Stimulated activated CD4-positive, alpha-beta T cell treated with anti-CD3 and anti-CD28 coated beads, Interleukin-12 subunit alpha, Interleukin-12 subunit beta, amount 100 ng/mL, for 48 hours (primary cell): ENCODE measurements around the gene MMRN2.
"Not testable (repeated sequence)": the region's sequence is repeated elsewhere in the genome, so short reads cannot be mapped to it uniquely, and the experiment has no call there.

Source experiments
- DNase-seq, 3 donors: peaks; one replicate each; pipeline ENCODE4 v3.0.0-alpha.2; 2020; ENCODE audit warnings: low read depth in 2 of 3, low spot score in 1 of 3

MMRN2 gene

GRCh38 chr10:86958116-86958900 is 893 bp upstream of the MMRN2 start, which contains the start of gene SNCG:
TSS of gene SNCG (plus strand) at chr10:86958599. CDS start at chr10:86958698, 99 bp downstream.
- DNase-seq, result no peak

DNA sequence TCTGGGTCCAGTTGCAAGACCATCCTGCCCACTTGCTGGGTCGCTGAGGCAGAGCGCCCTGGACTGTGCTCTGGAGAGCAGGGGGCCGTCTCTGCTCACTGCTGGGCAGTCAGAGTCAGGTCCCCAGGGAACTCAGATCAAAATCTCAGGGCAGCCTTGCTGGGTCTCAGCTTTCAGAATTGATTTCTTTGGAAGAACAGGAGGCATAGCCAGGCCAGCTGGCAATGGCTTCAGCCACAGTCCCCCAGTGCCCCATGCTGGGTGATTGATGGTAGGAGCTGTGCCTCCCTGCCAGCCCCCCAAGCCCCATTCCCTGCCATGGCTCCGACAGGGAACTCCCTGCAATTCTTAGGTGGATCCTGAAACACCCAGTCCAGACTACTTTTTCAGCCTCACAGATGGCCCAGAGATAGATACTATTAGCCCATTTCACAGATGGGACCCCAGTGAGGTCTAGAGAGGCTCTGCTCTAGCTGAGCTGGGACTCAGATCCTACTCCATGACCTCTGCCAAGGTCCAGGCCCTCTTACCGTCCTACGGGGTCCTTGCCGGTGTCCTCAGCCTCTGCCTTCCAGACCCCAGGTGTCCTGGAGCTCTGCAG is 467 bp downstream of the MMRN2 start:
- no peak for DNase-seq

- DNase-seq, result no peak
Observed at GRCh38 chr10:86956195-86956847, 1.1 kb downstream of the MMRN2 start.

- DNase-seq, result no peak
Observed at GRCh38 chr10:86955501-86956194, 1.8 kb downstream of the MMRN2 start.

- DNase-seq, result no peak
Observed at GRCh38 chr10:86954681-86955500, 2.5 kb downstream of the MMRN2 start.

GRCh38 chr10:86953747-86954680 is 3.4 kb downstream of the MMRN2 start:
- no peak for DNase-seq

DNA sequence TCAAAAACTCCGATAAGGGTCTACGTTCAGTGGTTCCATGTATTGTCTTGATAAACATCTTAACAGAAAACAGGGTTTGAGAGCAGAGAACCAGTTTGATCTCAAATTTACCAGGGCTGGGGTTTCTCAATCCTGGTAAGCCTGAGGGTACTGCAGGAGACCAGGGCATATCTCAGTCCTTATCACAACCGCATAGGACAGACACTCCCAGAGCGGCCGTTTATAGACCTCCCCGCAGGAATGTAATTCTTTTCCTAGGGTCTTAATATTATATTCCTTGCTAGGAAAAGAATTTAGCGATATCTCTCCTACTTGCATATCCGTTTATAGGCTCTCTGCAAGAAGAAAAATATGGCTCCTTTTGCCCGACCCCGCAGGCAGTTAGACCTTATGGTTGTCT is 4.7 kb downstream of the MMRN2 start:
- DNase-seq, result not testable (repeated sequence)

DNA sequence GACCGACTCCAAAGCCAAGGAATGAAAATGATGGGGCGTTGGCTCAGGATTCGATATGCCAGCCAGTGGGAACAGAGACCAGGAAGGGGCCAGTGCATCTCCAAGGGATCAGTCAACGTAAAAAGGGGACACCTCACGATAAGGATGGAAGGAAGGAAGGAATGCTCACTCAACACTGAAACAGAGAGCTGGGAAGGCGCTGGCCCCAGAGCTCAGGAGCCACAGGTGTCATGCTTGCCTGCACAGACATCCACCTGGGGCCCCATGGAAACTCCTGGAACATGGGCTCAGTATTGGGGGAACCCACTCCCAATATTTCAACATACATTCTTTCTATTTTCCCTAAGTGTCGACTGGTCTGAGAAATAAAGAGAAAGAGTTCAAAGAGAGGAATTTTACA is 5.3 kb downstream of the MMRN2 start:
- DNase-seq, result no peak

- no peak for DNase-seq
Observed at GRCh38 chr10:86951184-86951761, 6.1 kb downstream of the MMRN2 start.

- DNase-seq, result no peak
Observed at GRCh38 chr10:86950349-86950748, 7.1 kb downstream of the MMRN2 start.

- DNase-seq, result not testable (repeated sequence)
Observed at GRCh38 chr10:86947806-86948205, 9.6 kb downstream of the MMRN2 start.

GRCh38 chr10:86946213-86947155 is 10.9 kb downstream of the MMRN2 start:
- no peak for DNase-seq

GRCh38 chr10:86945361-86946212 is 11.8 kb downstream of the MMRN2 start:
- no peak for DNase-seq

GRCh38 chr10:86944907-86945306 is 12.5 kb downstream of the MMRN2 start:
- DNase-seq, result no peak

DNA sequence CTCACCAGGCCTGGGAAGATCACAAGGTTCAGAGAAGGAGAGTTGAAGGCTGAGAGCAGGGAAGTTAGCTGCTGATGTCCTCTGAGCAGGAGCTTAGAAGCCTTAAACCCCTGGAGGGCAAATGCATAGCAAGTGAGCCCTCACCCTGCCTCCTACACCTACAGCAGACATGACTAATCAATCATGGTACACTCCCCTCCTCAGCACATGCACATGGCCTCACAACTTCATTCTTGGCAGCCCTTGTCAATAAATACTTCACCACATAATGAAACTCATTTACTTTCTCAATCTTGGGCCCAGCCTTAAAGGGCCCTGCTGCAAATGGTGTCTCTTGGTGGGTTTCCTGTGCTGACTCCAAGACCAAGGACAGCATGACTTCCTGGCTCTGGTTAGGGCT is 12.9 kb downstream of the MMRN2 start:
- DNase-seq, result no peak

DNA sequence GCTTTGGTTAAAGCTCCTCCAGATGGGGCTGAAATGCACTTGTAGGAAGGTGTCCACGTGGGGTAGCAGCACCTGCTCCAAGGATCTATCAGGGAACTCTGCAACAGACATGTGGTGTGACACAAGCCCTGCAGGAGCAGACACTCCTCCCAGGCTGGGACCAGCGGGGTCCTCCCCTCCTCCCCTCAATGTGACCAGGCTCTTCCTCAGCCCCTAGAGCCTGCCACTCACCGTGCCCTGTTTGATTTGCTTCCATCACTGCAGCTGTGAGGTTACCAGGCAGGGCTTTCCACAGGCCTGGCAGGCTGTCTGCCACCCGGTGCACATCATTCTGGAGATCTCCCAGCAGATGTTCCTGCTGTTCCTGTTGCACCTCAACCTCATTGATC is 13.4 kb downstream of the MMRN2 start:
- no peak for DNase-seq

- DNase-seq, result no peak
Observed at GRCh38 chr10:86943316-86944030, 13.9 kb downstream of the MMRN2 start.
